Stimulated activated CD8-positive, alpha-beta memory T cell treated with anti-CD3 and anti-CD28 coated beads, Interleukin-15, amount 100 ng/mL, for 1 hour (primary cell): Measurements from ENCODE around the gene CLIC2.
A peak's percentile ranks its signal among the peaks of the same experiment; 100 is the strongest.
"Not testable (repeated sequence)": the region's sequence is repeated elsewhere in the genome, so short reads cannot be mapped to it uniquely, and the experiment has no call there.

Experiments
- DNase-seq: peaks from one replicate; pipeline ENCODE4 v3.0.0-alpha.2; 2020; ENCODE audit warnings: low read depth

The CLIC2 gene

GRCh38 chrX:155334486-155335336 lies at the start of gene CLIC2:
Gene CLIC2, minus strand, starts transcription at chrX:155334614. Its CDS starts 187 bp downstream, at chrX:155334427.
- DNase-seq: no peak

- not testable (repeated sequence) for DNase-seq
These were observed 48.1 kb upstream of the CLIC2 start for GRCh38 chrX:155382529-155382967.

GRCh38 chrX:155381843-155382528 lies 47.6 kb upstream of the CLIC2 start, which contains the start of gene F8A2:
Gene F8A2, plus strand, starts transcription at chrX:155382095. Its CDS starts 20 bp downstream, at chrX:155382115.
- not testable (repeated sequence) for DNase-seq

DNA sequence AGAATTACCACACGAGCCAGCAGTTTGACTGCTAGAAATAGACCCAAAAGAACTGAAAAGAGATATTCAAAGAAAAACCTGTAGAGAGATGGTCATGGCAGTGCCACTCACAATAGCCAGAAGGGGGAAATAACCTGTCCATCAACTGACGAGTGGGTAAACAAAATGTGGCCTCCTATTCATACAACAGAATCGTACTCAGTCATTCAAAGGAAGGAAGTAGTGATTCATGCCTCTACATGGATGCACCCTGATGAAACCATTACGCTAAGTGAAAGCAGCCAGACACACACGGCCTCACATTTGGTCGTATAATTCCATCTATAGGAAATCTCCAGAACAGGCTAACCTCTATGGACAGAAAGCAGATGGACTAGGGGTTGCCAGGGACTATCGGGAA lies 45.4 kb upstream of the CLIC2 start:
- not testable (repeated sequence) for DNase-seq

GRCh38 chrX:155373777-155374458 lies 39.5 kb upstream of the CLIC2 start:
- not testable (repeated sequence) for DNase-seq

GRCh38 chrX:155363712-155364111 lies 29.3 kb upstream of the CLIC2 start:
- DNase-seq: not testable (repeated sequence)

GRCh38 chrX:155349448-155349847 lies 15.0 kb upstream of the CLIC2 start:
- DNase-seq: not testable (repeated sequence)

- DNase-seq: not testable (repeated sequence)
These were observed 11.3 kb upstream of the CLIC2 start for GRCh38 chrX:155345689-155346088.

DNA sequence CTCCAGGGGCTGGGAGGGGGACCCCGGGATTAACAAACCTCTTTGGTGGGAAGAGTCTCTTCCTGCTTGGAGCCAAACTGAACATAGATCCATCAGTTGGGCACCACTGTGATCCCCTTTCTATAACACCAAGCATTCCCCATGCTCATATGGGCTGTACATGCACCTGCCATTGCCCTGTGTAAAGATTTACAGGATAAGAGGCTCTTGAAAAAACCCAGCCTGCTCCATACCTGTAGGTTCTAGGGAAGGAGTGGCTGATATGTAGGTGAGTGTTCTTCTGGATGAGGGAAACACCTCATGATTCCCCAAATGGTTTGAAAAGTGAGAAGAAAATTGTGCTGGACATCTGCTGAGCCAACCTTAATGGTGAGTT lies 911 bp upstream of the CLIC2 start:
- not testable (repeated sequence) for DNase-seq

- no peak for DNase-seq
These were observed 792 bp downstream of the CLIC2 start for GRCh38 chrX:155333544-155334100.

- no peak for DNase-seq
These were observed 3.4 kb downstream of the CLIC2 start for GRCh38 chrX:155330992-155331391.

- DNase-seq: no peak
These were observed 5.1 kb downstream of the CLIC2 start for GRCh38 chrX:155329293-155329692.

DNA sequence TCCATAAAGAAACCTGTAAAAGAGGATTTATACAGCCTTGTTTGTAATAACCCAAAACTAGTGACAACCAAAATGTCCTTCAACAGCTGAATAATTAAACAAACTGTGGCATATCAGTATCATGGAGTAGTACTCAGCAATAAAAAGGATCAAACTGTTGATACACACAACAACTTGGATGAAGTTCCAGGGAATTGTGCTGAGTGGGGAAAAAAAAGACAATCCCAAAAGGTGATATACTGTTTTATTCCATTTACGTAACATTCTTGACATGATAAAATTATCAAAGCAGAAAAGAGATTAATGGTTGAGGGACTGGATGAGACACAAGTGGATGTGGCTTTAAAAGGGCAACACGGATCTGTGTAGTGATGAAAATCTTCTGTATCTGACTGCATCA lies 7.8 kb downstream of the CLIC2 start:
- DNase-seq: no peak

- DNase-seq: no peak
These were observed 20.2 kb downstream of the CLIC2 start for GRCh38 chrX:155314260-155314659.

DNA sequence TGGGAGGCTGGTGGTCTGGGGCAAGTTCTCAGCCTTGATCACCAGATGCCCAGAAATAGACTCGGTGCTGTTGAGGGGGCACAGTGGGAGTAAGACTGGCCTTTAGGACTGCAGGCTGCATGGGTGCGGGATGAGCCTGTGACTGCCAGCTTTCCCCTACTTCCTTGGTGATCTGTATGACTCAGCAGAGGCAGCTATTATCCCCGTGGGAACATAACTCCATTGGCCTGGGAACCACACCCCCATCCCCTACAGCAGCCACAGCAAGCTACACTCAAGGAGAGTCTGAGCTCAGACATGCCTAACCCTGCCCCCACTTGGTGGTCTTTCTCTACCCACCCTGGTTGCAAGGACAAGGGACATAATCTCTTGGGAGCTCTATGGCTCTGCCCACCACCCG lies 20.6 kb downstream of the CLIC2 start:
- no peak for DNase-seq

GRCh38 chrX:155293771-155294170 lies 40.6 kb downstream of the CLIC2 start:
- no peak for DNase-seq

DNA sequence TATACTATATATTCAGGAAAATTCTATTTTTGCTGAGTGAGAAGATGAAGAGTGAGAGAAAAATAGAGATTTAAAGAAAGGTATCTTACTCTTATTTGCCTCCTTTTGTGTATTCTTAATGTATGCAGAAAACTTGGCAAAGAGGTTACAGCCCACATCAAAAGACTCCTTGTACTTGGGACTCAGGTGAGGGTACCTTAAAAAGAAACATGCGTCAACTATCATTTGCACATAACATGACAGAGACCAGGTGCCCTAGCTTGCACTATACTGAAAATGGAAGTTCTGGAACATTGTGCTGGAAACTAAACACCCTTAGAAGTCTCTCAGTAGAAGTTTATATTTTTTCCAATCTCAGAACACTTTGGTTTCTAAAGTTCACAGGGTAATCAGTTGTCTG lies 54.5 kb downstream of the CLIC2 start:
- no peak for DNase-seq

DNA sequence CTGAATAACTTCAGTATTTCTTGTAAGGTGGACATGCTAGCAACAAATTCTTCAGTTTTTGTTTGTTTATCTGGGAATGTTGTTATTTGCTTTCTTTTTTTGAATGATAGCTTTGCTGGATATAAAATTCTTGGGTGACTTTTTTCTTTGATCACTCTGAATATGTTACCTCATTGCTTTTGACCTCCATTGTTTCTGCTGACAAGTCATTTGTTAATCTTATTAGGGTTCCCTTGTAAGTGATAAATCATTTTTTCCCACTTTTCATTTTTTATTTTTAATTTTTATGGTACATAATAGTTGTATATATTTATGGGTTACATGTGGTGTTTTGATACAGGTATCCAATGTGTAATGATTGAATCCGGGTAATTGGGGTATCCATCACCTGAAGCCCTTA lies 63.4 kb downstream of the CLIC2 start:
- DNase-seq: no peak

- not testable (repeated sequence) for DNase-seq
These were observed 66.4 kb downstream of the CLIC2 start for GRCh38 chrX:155267995-155268394.

DNA sequence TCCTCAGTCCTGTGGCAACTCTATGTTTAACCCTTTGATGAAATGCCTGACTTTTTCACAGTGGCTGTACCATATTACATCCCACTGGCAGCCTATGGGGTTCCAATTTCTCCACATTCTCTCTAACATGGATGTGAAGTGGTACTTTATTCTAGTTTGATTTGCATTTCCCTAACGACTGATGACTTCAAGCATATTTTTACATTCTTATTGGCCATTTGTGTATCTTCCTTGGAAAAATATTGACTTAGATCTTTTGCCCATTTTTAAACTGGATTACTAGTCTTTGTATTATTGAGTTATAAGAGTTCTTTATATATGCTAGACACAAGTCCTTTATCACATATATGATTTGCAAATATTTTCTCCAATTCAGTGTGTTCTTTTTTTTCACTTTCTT lies 68.0 kb downstream of the CLIC2 start:
- DNase-seq: no peak

- DNase-seq: peak; percentile 42
These were observed 70.4 kb downstream of the CLIC2 start, which contains the start of gene RAB39B for GRCh38 chrX:155263854-155264628. Gene RAB39B, minus strand, starts transcription at chrX:155264491. Its CDS starts 203 bp downstream, at chrX:155264288.
